HG03196 (cell line): Measurements from ENCODE around the gene SKI.

ENCODE experiments used
- ATAC-seq: cut with Tn5 transposase; IDR thresholded peaks from one replicate; pipeline ENCODE4 v1.9.1; 2021; ENCODE audit not compliant: unreplicated experiment

Gene SKI

GRCh38 chr1:2228157-2228594 lies at the start of gene SKI:
SKI (plus strand) TSS chr1:2228319; CDS start chr1:2228767, 448 bp downstream.
- no peak for ATAC-seq

- ATAC-seq, result no peak
Observed at GRCh38 chr1:2178875-2179274, 49.2 kb upstream of the SKI start.

GRCh38 chr1:2179283-2180013 lies 48.7 kb upstream of the SKI start:
- ATAC-seq, result no peak

- no peak for ATAC-seq
Observed at GRCh38 chr1:2180297-2181245, 47.5 kb upstream of the SKI start.

GRCh38 chr1:2181271-2181670 lies 46.8 kb upstream of the SKI start:
- no peak for ATAC-seq

- ATAC-seq, result no peak
Observed at GRCh38 chr1:2181752-2182151, 46.4 kb upstream of the SKI start.

GRCh38 chr1:2182376-2182775 lies 45.7 kb upstream of the SKI start:
- no peak for ATAC-seq

- no peak for ATAC-seq
Observed at GRCh38 chr1:2183937-2184334, 44.2 kb upstream of the SKI start.

- no peak for ATAC-seq
Observed at GRCh38 chr1:2184531-2184930, 43.6 kb upstream of the SKI start.

GRCh38 chr1:2184934-2185333 lies 43.2 kb upstream of the SKI start:
- no peak for ATAC-seq

- ATAC-seq, result no peak
Observed at GRCh38 chr1:2185880-2186855, 42.0 kb upstream of the SKI start.

- no peak for ATAC-seq
Observed at GRCh38 chr1:2186901-2187300, 41.2 kb upstream of the SKI start.

- ATAC-seq, result no peak
Observed at GRCh38 chr1:2187619-2188018, 40.5 kb upstream of the SKI start.

GRCh38 chr1:2188336-2188735 lies 39.8 kb upstream of the SKI start:
- no peak for ATAC-seq

GRCh38 chr1:2189459-2190425 lies 38.4 kb upstream of the SKI start:
- ATAC-seq, result no peak

- no peak for ATAC-seq
Observed at GRCh38 chr1:2190491-2190976, 37.6 kb upstream of the SKI start.

- ATAC-seq, result no peak
Observed at GRCh38 chr1:2192031-2192995, 35.8 kb upstream of the SKI start.

- ATAC-seq, result no peak
Observed at GRCh38 chr1:2193514-2194281, 34.4 kb upstream of the SKI start.
